Liver (tissue), 9 donors: Measurements from ENCODE around the gene ZFP91. TPM values are rescaled to one million over a fixed set of nuclear protein-coding genes. Genes with fewer than 3 reads are reported as not detected.

Experiments
- DNase-seq: peaks from one replicate; pipeline ENCODE4 v3.0.0-alpha.2; 2017; ENCODE audit warnings: low spot score
- H3K27ac ChIP-seq, 2 donors: one replicate each; pipeline ENCODE4 v1.7.0; 2013; ENCODE audit warnings: inconsistent platforms in 2 of 2, low read length in 2 of 2, control low read depth in 1 of 2, low read depth in 1 of 2, mild to moderate bottlenecking in 1 of 2
- H3K27me3 ChIP-seq, 4 donors: one replicate each; pipeline versions ENCODE4 v1.6.1 to v1.7.0; 2013; ENCODE audit warnings: low read length in 3 of 4, inconsistent platforms in 1 of 4, mild to moderate bottlenecking in 1 of 4, moderate library complexity in 1 of 4; ENCODE audit not compliant: control insufficient read depth in 4 of 4, insufficient read depth in 4 of 4
- H3K36me3 ChIP-seq, 4 donors: one replicate each; pipeline versions ENCODE4 v1.6.1 to v1.7.0; 2013; ENCODE audit warnings: low read length in 3 of 4, mild to moderate bottlenecking in 3 of 4, low read depth in 1 of 4, moderate library complexity in 1 of 4; ENCODE audit not compliant: control insufficient read depth in 4 of 4, insufficient read depth in 3 of 4
- H3K4me1 ChIP-seq, 4 donors: one replicate each; pipeline versions ENCODE4 v1.6.1 to v1.7.0; 2013; ENCODE audit warnings: low read length in 3 of 4, mild to moderate bottlenecking in 3 of 4, moderate library complexity in 1 of 4; ENCODE audit not compliant: control insufficient read depth in 4 of 4, insufficient read depth in 4 of 4
- H3K4me3 ChIP-seq, 3 donors: one replicate each; pipeline versions ENCODE4 v1.6.1 to v1.7.0; 2013; ENCODE audit warnings: low read length in 3 of 3, control low read depth in 1 of 3, low read depth in 1 of 3, mild to moderate bottlenecking in 1 of 3
- H3K9ac ChIP-seq, 2 donors: one replicate each; pipeline ENCODE4 v1.7.0; 2013; ENCODE audit warnings: low read length in 2 of 2, mild to moderate bottlenecking in 2 of 2, moderate library complexity in 2 of 2, control low read depth in 1 of 2, low read depth in 1 of 2
- H3K9me3 ChIP-seq, 4 donors: one replicate each; pipeline versions ENCODE4 v1.6.1 to v1.7.0; 2013; ENCODE audit warnings: low read length in 3 of 4; ENCODE audit not compliant: control insufficient read depth in 4 of 4
- ATF3 ChIP-seq: IDR thresholded peaks from 2 replicates; pipeline ENCODE4 v1.6.1; 2016; ENCODE audit warnings: antibody characterized with exemption
- CTCF ChIP-seq: fragments of 150-350 bp; IDR thresholded peaks from 2 replicates; pipeline ENCODE4 v1.5.1; 2017; ENCODE audit warnings: improper control_type of control experiment, low read depth, low read length; ENCODE audit not compliant: missing input control
- EGR1 ChIP-seq, 2 donors: IDR thresholded peaks; 2 replicates each; pipeline ENCODE4 v1.6.1; 2016 to 2018; ENCODE audit warnings: antibody characterized with exemption in 2 of 2, low read depth in 2 of 2
- FOXA1 ChIP-seq: IDR thresholded peaks from 2 replicates; pipeline ENCODE4 v1.6.1; 2016; ENCODE audit warnings: antibody characterized with exemption
- GABPA ChIP-seq, 2 donors: IDR thresholded peaks in 1 of 2; conservative IDR thresholded peaks in 1 of 2; 2 replicates each; pipeline ENCODE4 v1.6.1; 2016; ENCODE audit warnings: antibody characterized with exemption in 2 of 2, mild to moderate bottlenecking in 1 of 2, moderate library complexity in 1 of 2
- HNF4A ChIP-seq, 2 donors: conservative IDR thresholded peaks; 2 replicates each; pipeline ENCODE4 v1.6.1; 2016; ENCODE audit warnings: antibody characterized with exemption in 2 of 2, mild to moderate bottlenecking in 2 of 2
- HNF4G ChIP-seq: IDR thresholded peaks from 2 replicates; pipeline ENCODE4 v1.6.1; 2016; ENCODE audit warnings: antibody characterized with exemption
- JUND ChIP-seq, 2 donors: IDR thresholded peaks; 2 replicates each; pipeline ENCODE4 v1.6.1; 2016; ENCODE audit warnings: antibody characterized with exemption in 2 of 2
- MAX ChIP-seq: IDR thresholded peaks from 2 replicates; pipeline ENCODE4 v1.6.1; 2016; ENCODE audit warnings: antibody characterized with exemption
- NR2F2 ChIP-seq: IDR thresholded peaks from 2 replicates; pipeline ENCODE4 v1.6.1; 2016; ENCODE audit warnings: antibody characterized with exemption
- RAD21 ChIP-seq, 2 donors: IDR thresholded peaks; 2 replicates each; pipeline ENCODE4 v1.6.1; 2016; ENCODE audit warnings: antibody characterized with exemption in 2 of 2, mild to moderate bottlenecking in 2 of 2
- RXRA ChIP-seq, 2 donors: IDR thresholded peaks; 2 replicates each; pipeline ENCODE4 v1.6.1; 2017 to 2018; ENCODE audit warnings: antibody characterized with exemption in 2 of 2, mild to moderate bottlenecking in 1 of 2
- SP1 ChIP-seq: IDR thresholded peaks from 2 replicates; pipeline ENCODE4 v1.6.1; 2018; ENCODE audit warnings: antibody characterized with exemption, mild to moderate bottlenecking
- TAF1 ChIP-seq: conservative IDR thresholded peaks from 2 replicates; pipeline ENCODE4 v1.6.1; 2016; ENCODE audit warnings: antibody characterized with exemption, mild to moderate bottlenecking
- ZBTB33 ChIP-seq: IDR thresholded peaks from 2 replicates; pipeline ENCODE4 v1.6.1; 2016; ENCODE audit warnings: antibody characterized with exemption
- WGBS: extraction: QIAGEN DNeasy Blood & Tissue Kit; methylation state at CpG from one replicate; pipeline ENCODE4 v1.1.7; 2013; 5-methylcytosine and 5-hydroxymethylcytosine counted together
- polyA plus RNA-seq, 2 donors: library from polyadenylated mRNA; stranded (reverse) in 1 of 2; unstranded in 1 of 2; fragments of 200-250 nt in 1 of 2; fragments of >200 nt in 1 of 2; fragmentation: Nextera tagmentation in 1 of 2; extraction: Ambion mirVana in 1 of 2; gene quantifications; one replicate each; pipeline versions ENCODE4 v1.2.1 to v1.2.3, GENCODE V29; 2013 to 2015
- total RNA-seq, 2 donors: library from RNA; depleted of rRNA; stranded (reverse); fragments of >200 nt; gene quantifications; one replicate each; pipeline ENCODE4 v1.2.3, GENCODE V29; 2014
- donor health status: healthy.
- donor health status: healthy.
- donor health status: healthy.
- donor health status: healthy.
- donor health status: healthy.

Gene ZFP91
- total and polyA plus RNA-seq, 4 donors, result 8.9 to 27.8 (median 20.0) TPM

GRCh38 chr11:58658623-58659022 is 79.8 kb downstream of the ZFP91 start:
- H3K27ac ChIP-seq, result no peak overlapping the region
- DNase-seq, result no peak
- H3K36me3 ChIP-seq, result no peaks in the 10 kb centered on the region
- WGBS, result 87% methylated on average over 3 of the region's 3 CpGs
- H3K27me3 ChIP-seq, result no peaks in the 10 kb centered on the region
- H3K9me3 ChIP-seq, result no peaks in the 10 kb centered on the region
- H3K9ac ChIP-seq, result no peak overlapping the region
- H3K4me3 ChIP-seq, result no peak overlapping the region
- no peak for TF ChIP-seq RAD21 (IDR thresholded peaks at IDR 0.05)
- H3K4me1 ChIP-seq, result peaks cover 2 to 6% (median 4%) of the 10 kb centered on the region in 4 donors

- H3K27ac ChIP-seq, result no peak overlapping the region
- no peak for DNase-seq
- no peak for TF ChIP-seq HNF4A (conservative IDR thresholded peaks at IDR 0.05)
- no peak for TF ChIP-seq FOXA1
- TF ChIP-seq TAF1, result no peak
- no peak for TF ChIP-seq SP1
- no peak for TF ChIP-seq ZBTB33
- TF ChIP-seq CTCF, result no peak
- TF ChIP-seq MAX, result no peak
- no peak for TF ChIP-seq JUND (IDR thresholded peaks at IDR 0.05)
- no peak for TF ChIP-seq EGR1 (IDR thresholded peaks at IDR 0.05; ENCODE audit: low read depth in 2 of 2)
- TF ChIP-seq NR2F2, result no peak
- no peak for TF ChIP-seq RXRA (IDR thresholded peaks at IDR 0.05)
- no peak for TF ChIP-seq ATF3
- no peak for TF ChIP-seq RAD21 (IDR thresholded peaks at IDR 0.05)
- no peak for TF ChIP-seq HNF4G
These were observed 80.5 kb downstream of the ZFP91 start for GRCh38 chr11:58659404-58659803.

GRCh38 chr11:58659910-58660570 is 81.2 kb downstream of the ZFP91 start:
- TF ChIP-seq GABPA (IDR thresholded peaks at IDR 0.05 in 1 of 2, conservative IDR thresholded peaks at IDR 0.05 in 1 of 2), result no peak
- Histone ChIP-seq H3K4me3 (no peak overlapping the region), H3K27ac (no peak overlapping the region), H3K9ac (no peak overlapping the region), H3K36me3 (no peaks in the 10 kb centered on the region), H3K27me3 (no peaks in the 10 kb centered on the region), H3K4me1 (no peaks in the 10 kb centered on the region), H3K9me3 (no peaks in the 10 kb centered on the region)
- no peak for DNase-seq
- WGBS, result 91% methylated on average over 5 of the region's 5 CpGs

More at GRCh38 chr11:58659404-58659803, 80.5 kb downstream of the ZFP91 start:
- Histone ChIP-seq H3K36me3 (no peaks in the 10 kb centered on the region), H3K4me1 (peaks cover 0 to 3% (median 2%) of the 10 kb centered on the region in 4 donors), H3K27me3 (no peaks in the 10 kb centered on the region), H3K9me3 (no peaks in the 10 kb centered on the region), H3K9ac (no peak overlapping the region), H3K4me3 (no peak overlapping the region)
- 77% methylated on average over 2 of the region's 2 CpGs for WGBS

Other genes starting within 250 kb of the ZFP91 start
- gene OR5B17, start 220.0 kb upstream of the ZFP91 start, total RNA-seq, result not detected
- not detected for gene OR5B17, start 220.0 kb upstream of the ZFP91 start, polyA plus RNA-seq
- not detected for gene OR5B3, start 172.2 kb upstream of the ZFP91 start, total RNA-seq
- not detected for gene OR5B3, start 172.2 kb upstream of the ZFP91 start, polyA plus RNA-seq
- not detected for gene OR5B2, start 150.9 kb upstream of the ZFP91 start, total RNA-seq
- gene OR5B2, start 150.9 kb upstream of the ZFP91 start, polyA plus RNA-seq, result not detected
- gene OR5B12, start 136.8 kb upstream of the ZFP91 start, total RNA-seq, result not detected
- gene OR5B12, start 136.8 kb upstream of the ZFP91 start, polyA plus RNA-seq, result not detected
- not detected for gene OR5B21, start 71.0 kb upstream of the ZFP91 start, total RNA-seq
- gene OR5B21, start 71.0 kb upstream of the ZFP91 start, polyA plus RNA-seq, result not detected
- gene LPXN, start 3.2 kb upstream of the ZFP91 start, total RNA-seq, result 1 to 10 TPM; 4.7 to 6.2 TPM
- gene LPXN, start 3.2 kb upstream of the ZFP91 start, polyA plus RNA-seq, result 1 to 10 TPM; 3.7 to 4.7 TPM
- gene CNTF, start 43.6 kb downstream of the ZFP91 start, total RNA-seq, result 1 to 10 TPM; 1.1 to 3.8 TPM
- under 1 TPM; 0.18 to 0.25 TPM for gene CNTF, start 43.6 kb downstream of the ZFP91 start, polyA plus RNA-seq
- 100 to 1,000 TPM in 1 of 2 donors, 1 to 10 TPM in 1; 5.6 to 142 TPM for gene GLYAT, start 152.9 kb downstream of the ZFP91 start, total RNA-seq
- 100 to 1,000 TPM in 1 of 2 donors, 10 to 100 TPM in 1; 78.2 to 181 TPM for gene GLYAT, start 152.9 kb downstream of the ZFP91 start, polyA plus RNA-seq